Stimulated activated naive CD8-positive, alpha-beta T cell treated with anti-CD3 and anti-CD28 coated beads, Interleukin-15, amount 100 ng/mL, for 72 hours (primary cell): Measurements from ENCODE around the gene ARHGAP12.

Experiments
- ATAC-seq: fragments of 150-1000 bp; cut with Tn5 transposase; 2 replicates; pipeline ENCODE4 v1.10.0; 2021; ENCODE audit warnings: mild to moderate bottlenecking, moderate library complexity
- DNase-seq, 2 donors: peaks; one replicate each; pipeline ENCODE4 v3.0.0; 2021 to 2022
- H3K27ac Mint-ChIP-seq, 2 donors: one replicate each; pipeline ENCODE4 v1.8.0; 2022; ENCODE audit warnings: mild to moderate bottlenecking in 2 of 2, mixed read lengths in 2 of 2, moderate library complexity in 2 of 2
- H3K27me3 Mint-ChIP-seq: one replicate; pipeline ENCODE4 v1.8.0; 2022; ENCODE audit warnings: mixed read lengths
- H3K4me1 Mint-ChIP-seq: one replicate; pipeline ENCODE4 v1.8.0; 2022; ENCODE audit warnings: mild to moderate bottlenecking, mixed read lengths
- H3K4me3 Mint-ChIP-seq, 2 donors: one replicate each; pipeline ENCODE4 v1.8.0; 2022; ENCODE audit warnings: mild to moderate bottlenecking in 2 of 2, mixed read lengths in 2 of 2, moderate library complexity in 1 of 2
- H3K9me3 Mint-ChIP-seq, 2 donors: one replicate each; pipeline ENCODE4 v1.8.0; 2022; ENCODE audit warnings: mixed read lengths in 2 of 2

Gene ARHGAP12

DNA sequence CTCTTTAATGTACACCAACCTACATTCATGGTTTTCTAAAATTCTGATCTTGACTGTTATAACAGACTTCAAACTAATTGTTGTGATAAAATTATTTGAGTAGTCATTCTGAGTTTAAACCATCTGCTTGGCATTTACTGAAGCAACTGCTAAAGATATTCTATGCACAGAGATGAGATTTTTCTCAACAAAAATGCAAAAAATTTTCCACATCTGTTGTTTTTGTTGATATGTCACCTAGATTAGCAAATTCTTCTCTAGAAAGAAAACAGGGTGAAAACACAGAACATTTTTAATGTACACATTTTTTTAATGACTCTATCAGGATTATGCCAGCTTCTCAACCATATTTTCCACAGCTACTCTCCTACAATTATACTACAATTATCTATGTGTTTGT, 42.7 kb downstream of the ARHGAP12 start:
- H3K27ac Mint-ChIP-seq, result no peak overlapping the region
- no peaks in the 10 kb centered on the region for H3K27me3 Mint-ChIP-seq
- no peak for ATAC-seq
- H3K4me1 Mint-ChIP-seq, result peaks cover 12% of the 10 kb centered on the region
- H3K9me3 Mint-ChIP-seq, result no peaks in the 10 kb centered on the region
- H3K4me3 Mint-ChIP-seq, result no peak overlapping the region
- no peak for DNase-seq

DNA sequence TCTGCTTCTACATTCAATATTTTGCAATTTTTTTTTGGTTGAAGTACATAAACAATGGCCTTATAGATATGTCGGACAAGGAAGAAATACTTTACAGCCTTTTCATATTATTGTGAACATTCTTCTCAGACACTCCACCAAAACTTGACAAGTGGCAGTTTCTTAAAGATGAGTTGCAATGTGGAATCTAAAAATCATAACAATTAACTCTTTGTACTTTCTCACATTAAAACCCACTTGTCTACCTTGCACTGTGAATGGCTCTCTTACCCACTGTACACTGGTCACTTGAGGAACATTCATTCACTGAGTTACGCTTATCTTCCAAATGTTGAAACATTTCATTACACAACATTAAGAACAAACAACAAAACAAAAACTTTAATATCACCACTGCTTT, 44.2 kb downstream of the ARHGAP12 start:
- Mint-ChIP-seq H3K4me1 (peaks cover 12% of the 10 kb centered on the region), H3K27ac (no peak overlapping the region), H3K9me3 (no peaks in the 10 kb centered on the region), H3K4me3 (no peak overlapping the region), H3K27me3 (no peaks in the 10 kb centered on the region)
- DNase-seq, result no peak
- ATAC-seq, result no peak

DNA sequence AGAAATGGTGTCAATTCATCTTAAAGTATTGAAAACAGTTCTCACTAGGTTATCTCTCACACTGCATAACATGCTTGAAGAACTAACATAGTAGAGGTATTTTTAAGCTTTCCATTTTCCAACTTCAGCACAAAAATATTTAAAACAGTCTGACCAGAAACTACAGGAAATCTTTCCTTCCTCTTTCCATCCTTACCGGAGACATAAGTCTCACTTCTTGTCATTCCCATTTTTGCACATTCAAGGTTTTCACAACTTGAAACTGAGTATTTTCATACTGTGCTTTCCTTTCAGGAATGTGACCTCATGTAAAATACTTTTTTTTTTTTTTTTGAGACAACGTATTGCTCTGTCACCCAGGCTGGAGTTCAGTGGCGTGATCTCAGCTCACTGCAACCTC, 45.2 kb downstream of the ARHGAP12 start:
- DNase-seq (no peak), ATAC-seq (no peak)
- peaks cover 7% of the 10 kb centered on the region for H3K4me1 Mint-ChIP-seq
- no peak overlapping the region for H3K4me3 Mint-ChIP-seq
- H3K27me3 Mint-ChIP-seq, result no peaks in the 10 kb centered on the region
- no peak overlapping the region for H3K27ac Mint-ChIP-seq
- no peaks in the 10 kb centered on the region for H3K9me3 Mint-ChIP-seq

DNA sequence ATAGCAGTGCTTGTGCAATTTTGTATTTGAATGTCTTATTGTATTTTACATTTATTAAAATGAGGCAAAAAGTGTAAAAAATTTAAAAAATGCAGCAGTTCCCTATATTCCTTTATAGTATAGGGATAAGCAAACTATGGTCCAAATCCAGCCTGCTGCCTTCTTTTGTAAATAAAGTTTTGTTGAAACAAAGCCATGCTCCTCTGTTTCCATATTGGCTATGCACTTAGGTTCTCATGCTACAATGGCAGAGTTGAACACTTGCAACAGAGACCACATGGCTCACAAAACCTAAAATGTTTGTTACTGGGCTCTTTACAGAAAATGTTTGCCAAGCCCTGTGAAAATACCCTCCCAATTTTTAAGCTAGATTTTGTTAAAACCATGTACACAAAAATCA, 50.1 kb downstream of the ARHGAP12 start:
- H3K27me3 Mint-ChIP-seq, result no peaks in the 10 kb centered on the region
- no peak overlapping the region for H3K4me3 Mint-ChIP-seq
- DNase-seq, result no peak
- peaks cover 23% of the 10 kb centered on the region for H3K4me1 Mint-ChIP-seq
- no peaks in the 10 kb centered on the region for H3K9me3 Mint-ChIP-seq
- no peak for ATAC-seq
- H3K27ac Mint-ChIP-seq, result no peak overlapping the region

DNA sequence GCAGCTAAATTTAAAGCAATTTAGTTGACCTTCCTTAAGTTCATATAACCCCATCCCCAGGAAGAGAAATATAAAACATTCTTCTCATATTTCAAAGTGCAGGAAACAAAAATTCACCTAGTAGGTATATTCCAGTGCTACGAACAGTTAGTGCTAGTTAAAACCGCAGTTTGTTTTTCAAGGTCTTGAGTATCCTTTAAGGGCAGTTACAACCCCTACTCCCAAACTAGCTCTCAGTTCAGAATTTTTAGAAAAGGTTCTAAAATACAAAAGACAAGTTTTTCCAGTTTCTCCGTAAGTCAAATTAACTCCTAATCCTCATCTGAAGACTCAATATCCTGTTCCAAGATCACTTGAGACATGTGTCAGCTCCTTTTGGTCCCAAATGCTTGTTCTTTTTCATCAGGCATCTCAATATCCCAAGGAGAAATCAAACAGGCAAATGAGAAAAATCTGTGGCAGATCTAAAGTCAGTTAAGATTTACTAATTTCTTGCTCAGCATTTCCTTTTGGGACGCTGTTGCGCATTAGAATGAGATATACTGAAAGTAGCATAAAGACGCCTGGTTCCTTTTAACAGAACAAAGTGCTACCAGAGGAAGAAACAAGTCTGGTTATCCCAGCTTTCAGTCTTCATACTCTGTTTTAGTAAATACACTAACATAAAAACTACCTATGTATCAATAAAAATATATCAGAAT, 51.8 kb downstream of the ARHGAP12 start:
- ATAC-seq, result no peak
- Mint-ChIP-seq H3K9me3 (no peaks in the 10 kb centered on the region), H3K4me3 (no peak overlapping the region), H3K4me1 (peaks cover 23% of the 10 kb centered on the region), H3K27me3 (no peaks in the 10 kb centered on the region), H3K27ac (peak overlapping the region; percentile 44 to 70)
- DNase-seq, result no peak

DNA sequence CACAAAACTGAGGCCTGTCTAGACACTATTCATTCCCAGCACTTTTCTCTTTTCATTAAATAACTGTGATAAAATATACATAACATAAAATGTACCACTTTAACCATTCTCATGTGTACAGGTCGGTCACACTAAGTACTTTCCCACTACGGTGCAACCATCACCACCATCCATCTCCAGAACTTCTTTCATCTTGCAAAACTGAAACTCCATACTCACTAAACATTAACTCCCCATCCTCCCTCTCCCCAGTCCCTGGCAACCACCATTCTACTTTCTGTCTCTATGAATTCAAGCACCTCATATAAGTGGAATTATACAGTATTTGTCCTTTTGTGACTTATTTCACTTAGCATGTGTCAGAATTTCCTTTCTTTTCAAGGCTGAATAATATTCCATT, 53.0 kb downstream of the ARHGAP12 start:
- peaks cover 23% of the 10 kb centered on the region for H3K4me1 Mint-ChIP-seq
- H3K27me3 Mint-ChIP-seq, result no peaks in the 10 kb centered on the region
- no peak for DNase-seq
- H3K27ac Mint-ChIP-seq, result no peak overlapping the region
- peak; percentile 73 for ATAC-seq
- H3K9me3 Mint-ChIP-seq, result no peaks in the 10 kb centered on the region
- H3K4me3 Mint-ChIP-seq, result no peak overlapping the region

DNA sequence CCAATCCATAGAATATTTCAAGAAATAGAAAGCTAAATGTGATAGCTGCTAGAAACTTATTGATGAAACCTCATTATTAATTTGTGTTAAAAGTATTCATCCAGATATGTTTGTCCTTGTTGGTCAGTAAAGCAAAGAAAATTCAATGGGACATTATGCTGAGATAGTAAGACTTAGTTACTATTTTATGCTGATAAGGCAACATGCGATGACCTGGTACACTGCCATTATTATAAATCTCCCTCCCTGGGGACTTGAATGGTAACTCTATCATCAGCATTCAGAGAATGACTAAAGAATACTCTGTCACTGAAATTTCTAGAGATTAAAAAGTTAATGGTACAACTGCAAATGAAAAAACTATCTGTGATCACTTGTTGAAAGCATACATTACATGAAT, 54.9 kb downstream of the ARHGAP12 start:
- H3K27ac Mint-ChIP-seq, result no peak overlapping the region
- peaks cover 23% of the 10 kb centered on the region for H3K4me1 Mint-ChIP-seq
- H3K4me3 Mint-ChIP-seq, result no peak overlapping the region
- ATAC-seq (no peak), DNase-seq (no peak)
- H3K27me3 Mint-ChIP-seq, result no peaks in the 10 kb centered on the region
- H3K9me3 Mint-ChIP-seq, result no peaks in the 10 kb centered on the region

DNA sequence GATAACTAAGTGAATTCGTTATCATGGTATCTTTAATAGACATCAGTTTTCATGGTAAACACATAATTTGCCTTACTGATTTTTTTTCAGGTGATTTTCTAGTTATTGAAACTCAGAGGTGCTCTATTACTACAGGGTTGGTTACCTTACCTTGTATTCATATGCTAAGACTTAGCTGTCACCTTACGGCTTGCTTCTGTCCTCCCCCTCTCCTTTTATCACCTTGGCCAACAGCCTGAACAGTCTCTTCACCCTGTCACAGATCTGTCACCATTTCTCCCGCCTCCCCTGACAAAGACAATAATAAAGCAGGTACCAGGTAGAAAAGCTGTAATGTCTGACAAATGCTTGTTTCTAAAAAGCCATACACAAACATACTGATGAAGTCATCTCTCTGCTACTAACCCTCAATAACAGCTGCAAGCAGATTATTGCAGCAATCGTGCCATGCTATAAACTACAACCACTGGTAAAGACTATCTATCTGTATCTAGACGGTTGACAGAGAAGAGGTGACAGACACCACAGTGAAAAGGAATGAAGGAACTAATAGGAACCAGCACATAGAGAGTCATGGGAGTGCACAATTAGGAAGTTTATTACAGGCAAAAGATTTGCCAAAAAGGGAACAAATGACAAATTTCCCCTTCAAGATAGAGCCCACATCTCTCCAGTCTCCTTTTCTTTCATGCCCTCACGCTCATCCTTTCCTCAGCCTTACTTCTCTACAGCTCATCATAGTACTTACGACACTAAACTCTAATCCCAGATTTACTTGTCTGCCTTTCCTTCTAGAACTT, 57.2 kb downstream of the ARHGAP12 start:
- ATAC-seq (no peak), DNase-seq (no peak)
- Mint-ChIP-seq H3K9me3 (no peaks in the 10 kb centered on the region), H3K4me1 (peaks cover 17% of the 10 kb centered on the region), H3K4me3 (no peak overlapping the region), H3K27ac (no peak overlapping the region), H3K27me3 (no peaks in the 10 kb centered on the region)

DNA sequence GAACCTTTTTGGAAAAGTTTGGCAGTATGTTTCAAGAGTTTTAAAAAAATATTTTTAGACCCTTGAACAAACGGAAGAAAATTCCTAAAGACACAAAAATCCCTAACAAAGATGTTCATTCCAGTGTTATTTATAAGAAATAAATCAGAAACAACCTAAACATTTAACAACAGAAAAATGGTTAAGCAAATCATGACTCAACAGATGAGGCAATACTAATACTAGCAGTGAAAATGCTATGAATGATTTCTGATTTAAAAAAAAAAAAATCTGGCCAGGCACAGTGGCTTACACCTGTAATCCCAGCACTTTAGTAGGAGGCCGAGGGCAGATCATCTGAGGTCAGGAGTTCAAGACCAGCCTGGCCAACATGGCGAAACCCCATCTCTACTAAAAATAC, 61.0 kb downstream of the ARHGAP12 start:
- ATAC-seq, result no peak
- Mint-ChIP-seq H3K27me3 (no peaks in the 10 kb centered on the region), H3K4me3 (no peak overlapping the region), H3K4me1 (peaks cover 31% of the 10 kb centered on the region), H3K9me3 (no peaks in the 10 kb centered on the region), H3K27ac (no peak overlapping the region)
- no peak for DNase-seq

DNA sequence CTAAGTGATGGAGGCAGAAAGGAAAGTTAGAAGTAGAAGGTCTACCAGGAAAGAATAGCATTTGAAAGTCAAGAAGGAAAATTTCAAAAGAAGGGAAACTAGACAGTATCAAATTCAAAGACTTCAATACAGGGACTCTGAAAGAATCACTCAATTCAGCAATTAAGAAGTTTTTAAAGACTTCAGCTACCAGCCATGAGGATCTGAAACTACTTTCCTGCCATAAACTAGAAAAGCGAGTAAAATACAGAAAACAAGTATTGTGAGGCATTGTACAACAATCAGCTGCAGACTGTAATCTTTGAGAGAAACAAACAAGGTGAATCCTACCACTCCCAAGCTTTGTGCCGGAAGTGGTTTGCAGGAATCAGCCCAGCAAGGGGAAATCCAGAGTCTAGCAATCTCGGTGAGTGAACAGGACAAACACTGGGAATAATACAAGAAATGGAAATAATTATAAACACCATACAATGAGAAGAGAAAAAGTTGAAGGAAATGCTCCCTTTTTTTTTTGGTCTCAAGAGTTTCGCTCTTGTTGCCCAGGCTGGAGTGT, 62.4 kb downstream of the ARHGAP12 start:
- Mint-ChIP-seq H3K9me3 (no peaks in the 10 kb centered on the region), H3K27ac (peak overlapping the region in 1 of 2 donors; percentile 79), H3K4me3 (no peak overlapping the region), H3K4me1 (peaks cover 35% of the 10 kb centered on the region), H3K27me3 (no peaks in the 10 kb centered on the region)
- ATAC-seq (no peak), DNase-seq (no peak)

DNA sequence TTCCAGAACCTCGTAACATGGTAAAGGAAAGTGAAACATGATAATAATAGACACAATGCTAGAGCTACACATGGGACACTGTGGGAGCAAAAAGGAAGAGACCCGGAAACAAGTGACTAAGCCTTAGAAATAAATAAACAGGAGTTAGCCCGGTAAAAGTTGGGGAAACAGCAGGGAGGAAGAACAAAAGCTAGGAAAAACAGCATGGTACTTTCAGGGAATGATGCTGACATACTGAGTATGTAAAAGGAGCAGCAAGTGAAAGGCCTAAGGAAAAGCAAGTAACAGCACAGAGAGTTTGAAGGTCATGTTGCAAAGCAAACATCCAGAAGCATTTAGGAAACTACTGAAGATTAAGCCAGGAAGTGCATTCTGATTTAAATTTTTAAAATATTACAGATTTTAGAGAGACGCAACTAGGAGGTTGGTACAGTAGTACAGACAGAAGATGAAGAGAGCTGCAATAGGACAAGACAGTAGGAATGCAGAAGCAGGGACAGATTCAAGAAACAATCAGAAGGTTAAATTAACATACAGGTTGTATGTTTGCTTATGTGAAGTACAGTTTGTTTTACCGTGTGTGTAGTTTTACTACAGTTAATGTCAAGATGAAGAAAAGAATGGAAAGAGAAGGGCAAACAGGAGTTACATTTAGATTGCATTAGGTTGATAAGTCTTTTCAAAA, 63.7 kb downstream of the ARHGAP12 start:
- ATAC-seq, result no peak
- Mint-ChIP-seq H3K9me3 (no peaks in the 10 kb centered on the region), H3K4me1 (peaks cover 35% of the 10 kb centered on the region), H3K4me3 (no peak overlapping the region), H3K27me3 (no peaks in the 10 kb centered on the region), H3K27ac (no peak overlapping the region)
- no peak for DNase-seq

DNA sequence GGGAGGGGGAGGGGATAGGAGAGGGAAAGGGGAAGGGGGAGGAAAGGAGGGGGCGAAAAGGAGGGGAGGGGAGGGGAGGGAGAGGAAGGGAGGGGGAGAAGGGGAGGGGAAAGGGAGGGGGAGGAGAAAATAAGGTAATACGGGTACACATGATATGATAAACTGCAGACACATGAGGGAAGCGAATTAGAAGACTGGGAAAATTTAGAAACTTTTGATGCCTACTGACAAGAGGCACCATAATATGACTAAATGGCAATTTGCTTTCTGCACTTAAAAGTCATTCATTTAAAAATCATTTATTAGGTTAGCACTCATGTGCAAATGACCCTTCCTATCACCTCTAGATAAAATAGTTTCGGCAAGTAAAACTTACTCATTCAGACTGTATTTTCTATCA, 73.6 kb downstream of the ARHGAP12 start:
- no peaks in the 10 kb centered on the region for H3K27me3 Mint-ChIP-seq
- DNase-seq, result no peak
- H3K4me1 Mint-ChIP-seq, result peaks cover 13% of the 10 kb centered on the region
- no peak overlapping the region for H3K27ac Mint-ChIP-seq
- no peaks in the 10 kb centered on the region for H3K9me3 Mint-ChIP-seq
- no peak for ATAC-seq
- H3K4me3 Mint-ChIP-seq, result no peak overlapping the region

DNA sequence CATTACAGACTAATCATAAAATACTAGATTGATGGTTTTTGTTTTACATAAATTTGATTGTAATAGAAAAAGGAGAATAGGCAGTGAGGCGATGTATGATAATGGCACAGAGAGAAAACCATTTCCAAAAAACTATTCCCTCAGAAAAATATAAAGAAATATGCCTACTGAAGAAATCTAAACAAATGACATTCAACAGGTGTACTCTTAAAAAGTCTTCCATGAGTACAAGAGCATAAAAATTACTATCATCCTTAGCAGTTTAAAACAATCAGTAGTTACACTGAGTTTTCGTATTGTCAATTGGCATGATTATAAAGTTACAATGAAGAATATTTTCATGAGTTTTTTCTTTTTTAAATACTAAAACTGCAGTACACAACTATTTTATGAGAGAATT, 75.0 kb downstream of the ARHGAP12 start:
- Mint-ChIP-seq H3K4me1 (peaks cover 13% of the 10 kb centered on the region), H3K4me3 (no peak overlapping the region), H3K27me3 (no peaks in the 10 kb centered on the region), H3K9me3 (no peaks in the 10 kb centered on the region), H3K27ac (no peak overlapping the region)
- no peak for DNase-seq
- ATAC-seq, result no peak

DNA sequence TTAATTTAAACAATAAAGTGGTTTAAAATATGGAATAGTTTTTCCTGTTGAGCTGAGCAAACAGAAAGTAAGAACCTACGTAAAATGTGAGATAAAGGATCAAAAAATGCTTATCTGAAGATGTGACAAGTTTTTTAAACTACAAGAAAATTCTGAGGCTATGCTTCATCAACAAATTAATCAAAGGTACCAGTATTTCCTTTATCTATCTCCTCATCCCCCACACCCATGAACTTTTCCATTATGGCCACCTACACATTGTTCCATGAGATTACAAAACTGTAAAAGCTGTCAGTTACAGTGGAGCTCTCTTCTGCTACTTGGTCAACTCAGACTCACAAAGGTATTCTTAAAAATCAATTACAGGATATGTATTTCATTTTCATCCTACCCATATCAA, 77.4 kb downstream of the ARHGAP12 start:
- H3K4me1 Mint-ChIP-seq, result peaks cover 13% of the 10 kb centered on the region
- H3K9me3 Mint-ChIP-seq, result no peaks in the 10 kb centered on the region
- H3K4me3 Mint-ChIP-seq, result no peak overlapping the region
- ATAC-seq, result no peak
- no peak overlapping the region for H3K27ac Mint-ChIP-seq
- no peaks in the 10 kb centered on the region for H3K27me3 Mint-ChIP-seq
- DNase-seq, result no peak

DNA sequence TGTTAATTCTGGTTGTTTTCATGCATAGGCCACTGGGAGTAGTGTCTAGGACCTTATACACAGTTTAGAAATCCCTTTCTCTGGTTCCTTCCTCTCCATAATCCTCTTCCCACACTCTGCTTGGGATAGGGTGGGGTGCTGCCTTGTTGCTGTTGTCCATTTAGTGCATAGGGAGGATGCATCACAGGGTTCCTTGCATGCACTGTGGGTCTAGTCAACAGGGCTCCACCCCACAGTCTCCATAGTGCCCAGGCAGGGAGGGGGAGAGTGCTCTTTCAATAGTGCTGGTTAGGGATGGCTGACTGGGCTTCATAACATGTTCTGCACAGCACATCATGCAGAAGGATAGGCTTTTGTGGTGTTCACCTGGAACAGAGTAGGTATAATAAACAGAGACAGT, 81.1 kb downstream of the ARHGAP12 start:
- Mint-ChIP-seq H3K4me1 (peaks cover 13% of the 10 kb centered on the region), H3K27me3 (no peaks in the 10 kb centered on the region), H3K27ac (no peak overlapping the region), H3K9me3 (no peaks in the 10 kb centered on the region), H3K4me3 (no peak overlapping the region)
- DNase-seq (no peak), ATAC-seq (no peak)

DNA sequence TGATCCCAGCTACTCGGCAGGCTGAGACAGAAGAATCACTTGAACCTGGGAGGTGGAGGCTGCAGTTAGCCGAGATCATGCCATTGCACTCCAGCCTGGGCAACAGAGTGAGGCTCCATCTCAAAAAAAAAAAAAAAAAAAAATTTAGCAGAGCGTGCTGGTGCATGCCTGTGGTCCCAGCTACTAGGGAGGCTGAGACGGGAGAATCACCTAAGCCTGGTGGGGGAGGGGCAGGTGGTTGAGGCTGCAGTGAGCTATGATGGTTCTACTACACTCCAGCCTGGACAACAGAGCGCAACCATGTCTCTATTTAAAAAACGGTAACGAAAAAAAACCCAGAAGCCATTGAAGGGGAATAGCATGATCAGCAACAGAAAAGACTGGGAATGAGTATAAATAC, 89.9 kb downstream of the ARHGAP12 start:
- no peak overlapping the region for H3K27ac Mint-ChIP-seq
- no peaks in the 10 kb centered on the region for H3K9me3 Mint-ChIP-seq
- H3K4me3 Mint-ChIP-seq, result no peak overlapping the region
- H3K4me1 Mint-ChIP-seq, result no peaks in the 10 kb centered on the region
- ATAC-seq (no peak), DNase-seq (no peak)
- no peaks in the 10 kb centered on the region for H3K27me3 Mint-ChIP-seq
